KBM-7 (cell line): ENCODE data around the gene FCGR3B.
"Not testable (repeated sequence)": the region's sequence is repeated elsewhere in the genome, so short reads cannot be mapped to it uniquely, and the experiment has no call there.

ENCODE experiments used
- DNase-seq: peaks from one replicate; pipeline ENCODE4 v3.0.0-alpha.2; 2015
- in situ Hi-C: fragments of 300-500 bp; cut with MboI; formaldehyde crosslinking; loops from 2 replicates; pipeline ENCODE4 v1.14.3; 2020; ENCODE audit warnings: low sequenced_read_pairs, low pct_unique_long_range_greater_than_20kb, mixed read lengths

The FCGR3B gene

DNA sequence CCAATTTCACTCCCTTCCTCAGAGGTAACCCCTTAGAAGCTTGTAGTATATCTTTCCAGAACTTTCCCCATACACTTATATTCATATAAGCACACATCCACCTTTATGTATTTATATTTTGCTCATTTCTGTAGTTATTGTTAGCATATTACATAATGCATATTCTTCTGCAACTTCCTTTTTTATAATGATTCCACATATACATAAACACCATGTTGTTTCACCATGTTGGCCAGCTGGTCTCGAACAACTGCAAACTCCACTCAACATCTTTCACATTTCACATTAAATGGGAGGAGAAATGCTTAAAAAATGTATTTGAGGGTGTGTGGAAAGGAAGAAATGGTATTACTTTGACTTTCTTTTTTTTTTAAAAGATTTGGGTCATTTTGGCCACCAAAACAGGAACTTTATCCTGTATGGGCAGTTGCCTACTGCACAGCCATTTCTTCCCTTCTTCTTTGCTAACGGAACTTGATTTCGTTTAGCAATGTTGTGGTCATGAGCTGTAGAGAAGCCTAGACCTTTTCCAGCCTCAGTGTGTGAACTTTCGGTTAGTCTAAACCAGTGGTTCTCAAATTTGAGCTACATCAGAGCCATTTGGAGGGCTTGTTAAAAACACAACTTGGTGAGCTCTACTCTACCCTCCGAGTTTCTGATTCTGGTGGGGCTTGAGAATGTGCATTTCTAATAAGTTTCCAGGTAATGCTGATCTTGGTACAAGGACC lies 12.7 kb upstream of the FCGR3B start:
- DNase-seq, in situ Hi-C loops: not testable (repeated sequence)

DNA sequence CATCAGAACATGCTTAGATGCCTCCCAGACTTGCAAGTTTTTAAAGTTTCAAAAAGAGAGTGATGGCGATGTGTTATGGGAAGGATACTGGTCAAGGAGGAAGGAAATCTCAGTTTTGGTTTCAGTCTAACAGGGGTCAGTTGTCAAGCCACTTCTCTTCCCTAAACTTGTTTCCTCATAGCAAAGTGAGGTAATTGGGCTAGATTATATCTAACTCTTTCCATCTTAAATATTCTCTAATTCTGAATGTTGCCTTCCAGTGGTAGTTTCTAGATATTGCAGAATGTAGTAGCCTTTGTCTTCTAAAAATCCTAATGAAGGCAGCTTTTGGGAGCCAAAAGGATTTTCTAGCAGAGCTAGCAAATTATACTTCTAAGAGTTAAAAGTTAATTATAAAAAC lies 11.7 kb upstream of the FCGR3B start:
- in situ Hi-C loops, DNase-seq: not testable (repeated sequence)

DNA sequence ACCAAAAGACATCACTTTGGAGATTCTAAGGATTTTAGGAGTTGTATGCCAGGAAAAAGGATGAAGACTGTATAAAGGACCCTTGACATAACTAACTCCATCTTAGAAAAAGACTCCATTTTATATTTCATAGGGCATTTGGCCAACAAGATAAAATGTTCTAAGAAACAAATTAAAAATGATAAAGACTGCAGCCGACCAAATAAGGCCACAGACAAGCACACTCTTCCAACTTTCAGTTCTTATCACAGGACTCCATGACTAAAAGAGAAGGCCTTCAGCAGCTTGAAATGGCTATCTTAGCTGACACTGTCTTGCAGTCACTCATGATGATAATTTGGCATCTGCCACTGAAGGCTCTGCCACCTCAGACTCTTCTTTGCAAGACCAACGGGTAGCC lies 8.2 kb upstream of the FCGR3B start:
- in situ Hi-C loops, DNase-seq: not testable (repeated sequence)

DNA sequence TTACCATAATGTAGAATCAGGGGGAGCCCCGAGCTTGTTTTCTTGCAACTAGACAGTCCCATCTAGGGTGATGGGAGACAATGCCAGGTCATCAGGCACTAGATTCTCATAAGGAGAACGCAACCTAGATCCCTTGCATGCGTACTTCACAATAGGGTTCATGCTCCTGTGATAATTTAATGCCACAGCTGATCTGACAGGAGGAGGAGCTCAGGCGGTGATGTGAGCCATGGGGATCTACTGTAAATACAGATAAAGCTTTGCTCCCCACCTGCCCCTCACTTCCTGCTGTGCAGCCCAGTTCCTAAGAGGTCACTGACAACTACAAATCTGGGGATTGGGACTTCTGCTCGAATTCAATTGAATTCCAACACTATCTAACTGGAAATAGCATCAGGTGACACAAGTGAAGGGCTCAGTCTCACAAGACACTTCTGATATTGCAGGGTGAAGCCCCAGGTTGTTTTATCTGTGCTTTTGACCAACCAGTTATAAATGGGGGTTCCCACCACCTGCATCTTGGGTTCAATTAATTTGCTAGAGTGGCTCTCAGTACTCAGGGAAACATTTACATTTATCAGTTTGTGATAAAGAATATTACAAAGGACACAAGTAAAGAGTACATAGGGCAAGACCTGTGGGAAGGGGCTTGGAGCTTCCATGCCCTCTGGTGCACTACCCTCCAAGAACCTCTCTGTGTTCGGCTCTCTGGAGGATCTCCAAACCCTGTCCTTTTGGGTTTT lies 7.4 kb upstream of the FCGR3B start:
- DNase-seq: not testable (repeated sequence)

DNA sequence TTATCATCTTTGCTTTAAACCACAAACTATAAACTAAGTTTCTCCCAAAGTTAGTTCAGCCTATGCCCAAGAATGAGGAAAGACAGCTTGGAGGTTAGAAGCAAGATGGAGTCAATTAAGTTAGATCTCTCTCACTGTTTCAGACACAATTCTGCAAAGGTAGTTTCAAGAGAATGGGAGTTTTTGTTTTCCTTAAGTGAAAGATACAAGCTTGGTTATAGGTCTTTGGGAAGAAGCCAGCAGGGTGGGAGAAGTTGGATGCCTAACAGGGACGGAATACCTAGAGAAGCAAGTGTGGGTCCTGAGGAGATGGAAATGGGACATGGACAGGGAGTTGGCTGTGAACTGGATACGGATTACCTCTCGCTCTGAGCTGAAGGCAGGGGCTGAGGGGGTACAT lies 6.0 kb upstream of the FCGR3B start:
- in situ Hi-C loops, DNase-seq: not testable (repeated sequence)

More for the DNA sequence above, 7.4 kb upstream of the FCGR3B start:
- in situ Hi-C loops: not testable (repeated sequence)

DNA sequence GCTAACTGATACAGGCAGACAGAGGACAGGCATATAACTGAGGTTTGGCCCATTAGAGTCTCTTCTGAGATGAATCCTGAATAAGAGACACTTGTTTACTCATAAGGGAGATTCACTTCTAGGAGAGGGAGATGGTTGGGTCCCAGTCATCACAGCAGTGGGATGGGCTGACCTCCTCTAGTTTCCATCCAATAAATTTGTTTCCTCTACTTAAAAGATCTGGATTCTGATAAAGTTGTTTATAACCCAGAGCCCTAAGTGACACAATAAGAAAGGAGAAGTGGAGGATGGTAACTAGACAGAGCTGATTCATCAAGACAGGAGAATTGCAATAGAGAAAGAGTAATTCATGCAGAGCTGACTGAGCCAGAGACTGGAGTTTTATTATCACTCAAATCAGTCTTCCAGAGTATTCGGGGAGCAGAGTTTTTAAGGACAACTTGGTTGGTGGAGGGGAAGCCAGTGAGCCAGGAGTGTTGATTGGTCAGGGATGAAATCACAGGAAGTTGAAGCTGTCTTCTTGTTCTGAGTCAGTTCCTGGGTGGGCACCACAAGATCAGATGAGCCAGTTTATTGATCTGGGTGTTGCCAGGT lies 5.3 kb upstream of the FCGR3B start:
- peak; percentile 48 for DNase-seq
- in situ Hi-C loops: not testable (repeated sequence)

DNA sequence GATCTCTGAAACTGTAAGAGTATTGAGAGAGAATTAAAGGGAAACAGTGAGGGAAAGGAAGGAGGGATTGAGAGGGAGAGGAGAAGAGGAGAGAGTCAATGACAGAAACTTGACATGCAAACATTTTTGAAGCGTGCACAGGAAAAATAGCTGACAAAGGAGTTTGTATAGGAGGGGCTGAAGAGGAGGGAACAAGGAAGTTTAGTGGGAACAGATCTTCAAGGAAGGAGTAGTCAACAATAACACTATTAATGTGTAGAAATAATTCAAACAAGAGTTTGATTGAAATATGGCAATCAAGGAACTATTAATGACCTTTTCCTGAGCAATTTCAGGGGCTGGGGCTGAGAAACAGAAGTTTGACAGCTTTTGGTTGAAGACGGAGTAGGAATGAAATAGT lies 4.0 kb upstream of the FCGR3B start:
- DNase-seq, in situ Hi-C loops: not testable (repeated sequence)

DNA sequence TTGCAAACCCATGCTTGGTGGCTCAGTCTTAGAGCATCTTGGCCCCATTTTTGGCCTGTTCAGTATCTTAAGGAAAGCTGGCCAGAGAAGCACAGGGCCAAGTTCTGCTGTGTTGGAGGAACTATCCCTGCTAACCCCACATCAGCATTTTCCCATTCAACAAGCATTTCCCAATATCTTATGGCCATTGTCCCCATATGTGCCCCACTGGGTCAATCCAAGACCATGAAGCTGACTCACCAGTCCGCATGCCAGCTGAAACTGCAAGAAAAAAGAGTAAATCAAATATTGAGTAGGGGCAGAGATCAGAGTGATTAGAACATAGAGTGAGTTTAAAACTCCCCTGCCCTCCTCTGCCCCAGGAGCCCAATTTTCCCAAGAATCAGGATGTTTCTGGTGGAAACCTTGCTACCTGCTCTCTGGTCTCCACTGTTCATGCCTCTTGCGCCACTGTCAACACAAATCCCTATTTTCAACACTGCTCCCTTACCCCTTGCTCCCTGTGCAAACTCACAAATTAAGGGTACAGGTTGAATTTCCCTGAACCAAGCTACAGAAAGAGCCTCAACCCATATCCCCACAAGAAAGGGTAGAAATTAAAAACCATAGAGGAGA lies 741 bp downstream of the FCGR3B start:
- in situ Hi-C loops, DNase-seq: not testable (repeated sequence)

DNA sequence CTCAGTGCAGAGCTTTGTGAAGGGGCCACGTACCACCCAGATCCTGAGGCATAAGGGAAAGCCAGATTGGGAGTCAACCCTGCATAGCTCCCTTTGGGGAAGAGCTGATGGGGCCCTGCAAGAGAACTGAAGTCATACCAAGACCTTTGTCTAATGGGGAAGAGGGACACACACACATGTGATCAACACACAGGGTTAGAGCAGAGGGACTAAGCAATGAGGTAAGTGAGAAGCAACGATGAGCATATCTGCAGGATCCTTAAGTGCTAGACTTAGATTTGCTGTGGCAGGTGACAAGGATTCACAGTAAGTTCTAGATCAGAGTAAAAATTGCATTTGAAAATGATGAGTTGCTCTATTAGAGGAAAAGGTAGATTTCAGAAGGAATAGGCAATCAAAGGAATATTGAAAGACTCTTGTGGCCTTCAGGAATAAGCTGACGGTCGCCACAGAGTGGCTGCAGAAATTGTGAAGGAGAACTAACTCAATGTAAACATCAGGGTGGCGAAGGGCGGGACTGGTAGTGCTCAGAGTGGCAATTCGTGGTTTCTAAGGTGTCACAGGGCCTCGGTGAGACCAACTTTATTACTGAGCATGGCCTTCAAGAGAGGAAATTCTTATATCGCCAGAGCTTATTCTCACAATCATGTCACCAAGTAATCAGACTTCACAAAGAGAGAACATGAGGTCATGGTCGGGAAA lies 4.4 kb downstream of the FCGR3B start:
- DNase-seq, in situ Hi-C loops: not testable (repeated sequence)

DNA sequence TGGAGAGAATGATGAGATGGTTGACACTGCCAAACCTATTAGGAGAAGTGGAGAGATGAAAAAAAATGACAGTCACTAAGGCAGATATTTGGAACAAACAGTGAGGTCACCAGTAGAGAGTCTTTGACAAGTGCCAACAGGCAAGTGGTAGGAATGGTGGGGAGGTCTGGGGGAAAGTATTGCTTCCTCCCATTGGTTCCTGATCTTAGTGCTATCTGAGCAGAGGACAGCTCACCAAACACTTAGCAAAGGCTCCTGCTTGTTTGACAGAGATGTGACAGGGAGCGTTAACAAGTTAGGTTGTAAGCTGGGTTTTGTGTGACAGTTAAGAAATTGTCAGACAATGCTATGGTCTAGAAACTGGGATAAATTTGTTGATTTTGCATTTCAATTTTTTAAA lies 6.4 kb downstream of the FCGR3B start:
- in situ Hi-C loops, DNase-seq: not testable (repeated sequence)

DNA sequence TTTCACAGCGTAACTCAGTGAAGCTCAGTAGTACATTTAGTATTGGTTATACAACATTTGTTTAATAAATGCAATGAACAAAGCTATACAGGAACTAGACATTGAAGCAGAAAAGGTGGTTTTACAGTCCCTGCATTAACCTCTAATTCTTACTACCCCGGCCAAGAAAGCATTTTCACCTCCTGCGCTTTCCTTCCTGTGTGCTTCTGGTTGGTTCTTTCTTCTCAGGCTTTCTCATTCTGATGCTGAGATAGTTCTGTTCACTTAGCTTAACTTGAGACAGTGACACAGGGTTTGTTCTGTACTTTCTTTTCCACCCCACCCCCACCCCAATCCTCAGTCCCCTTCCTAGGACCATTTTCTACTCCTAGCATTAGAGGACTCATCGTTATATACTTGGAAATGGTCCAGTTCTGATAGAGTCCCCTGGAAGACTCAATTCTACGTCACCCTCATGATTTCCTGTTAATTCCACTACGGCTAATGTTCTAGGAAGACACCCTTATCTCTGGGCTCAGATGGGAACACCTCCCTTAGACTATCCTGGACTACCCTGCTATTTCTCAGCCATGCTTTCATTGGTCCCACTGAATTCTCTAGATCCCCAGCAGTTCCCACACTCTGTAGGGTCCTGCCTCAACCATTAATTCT lies 7.5 kb downstream of the FCGR3B start:
- in situ Hi-C loops, DNase-seq: not testable (repeated sequence)

DNA sequence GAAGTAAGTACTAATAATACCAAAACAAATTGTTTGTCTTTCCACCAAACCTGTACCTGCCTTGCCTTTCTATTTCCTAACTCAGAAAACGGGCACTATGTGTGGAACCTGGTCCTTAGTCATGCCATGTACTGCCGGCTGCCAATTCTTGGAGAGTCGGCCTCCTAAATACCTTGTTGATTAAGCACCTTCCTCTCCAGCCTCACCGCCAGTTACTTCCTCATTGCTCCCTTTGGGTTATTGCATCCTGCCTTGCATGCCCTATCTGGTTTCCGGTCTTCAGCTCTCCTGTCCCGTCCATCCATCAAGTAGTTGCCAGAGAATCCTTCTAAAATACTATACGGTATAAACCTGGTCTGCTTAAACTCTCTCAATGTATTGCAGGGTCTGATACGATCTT lies 8.9 kb downstream of the FCGR3B start:
- in situ Hi-C loops: not testable (repeated sequence)
- peak; percentile 61 for DNase-seq

DNA sequence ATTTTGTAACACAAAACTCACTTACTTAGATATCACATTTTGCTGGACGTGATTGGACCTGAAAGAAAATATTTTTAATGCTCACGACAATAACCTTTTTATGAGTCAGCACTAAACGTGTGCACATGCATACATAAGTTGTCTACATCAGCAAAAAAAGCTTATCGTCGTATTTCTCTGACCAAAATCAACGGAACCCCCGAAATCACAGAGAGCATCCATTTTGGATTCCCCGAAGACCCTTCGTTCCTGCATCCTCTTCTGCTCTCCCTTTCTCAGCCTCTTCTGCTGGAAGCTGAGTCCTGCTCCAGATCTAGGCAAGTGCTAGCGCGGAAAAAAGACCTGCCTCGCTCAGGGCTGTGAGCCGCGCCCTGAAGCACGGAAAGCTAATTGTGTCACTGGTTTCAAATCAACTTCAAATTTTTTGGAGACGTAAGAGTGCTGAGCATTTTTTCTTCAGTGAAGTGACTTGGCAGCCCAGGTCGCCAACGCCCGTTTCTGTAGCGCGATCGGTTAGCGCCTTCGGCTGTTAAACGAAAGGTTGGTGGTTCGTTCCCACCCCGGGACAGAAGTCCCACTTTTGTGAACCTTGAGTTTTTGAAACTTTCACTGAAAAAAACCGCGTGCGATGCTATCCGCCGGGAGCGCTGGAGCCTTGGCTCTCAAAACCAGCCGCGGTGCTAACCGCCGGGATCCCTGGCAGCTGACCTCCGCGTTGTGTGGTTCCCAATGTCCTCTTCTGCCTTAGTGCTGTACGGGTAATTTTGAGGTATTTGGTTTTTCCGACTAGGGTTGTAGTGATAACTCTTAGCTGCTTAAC lies 9.6 kb downstream of the FCGR3B start:
- peak; percentile 78 for DNase-seq
- in situ Hi-C loops: not testable (repeated sequence)

DNA sequence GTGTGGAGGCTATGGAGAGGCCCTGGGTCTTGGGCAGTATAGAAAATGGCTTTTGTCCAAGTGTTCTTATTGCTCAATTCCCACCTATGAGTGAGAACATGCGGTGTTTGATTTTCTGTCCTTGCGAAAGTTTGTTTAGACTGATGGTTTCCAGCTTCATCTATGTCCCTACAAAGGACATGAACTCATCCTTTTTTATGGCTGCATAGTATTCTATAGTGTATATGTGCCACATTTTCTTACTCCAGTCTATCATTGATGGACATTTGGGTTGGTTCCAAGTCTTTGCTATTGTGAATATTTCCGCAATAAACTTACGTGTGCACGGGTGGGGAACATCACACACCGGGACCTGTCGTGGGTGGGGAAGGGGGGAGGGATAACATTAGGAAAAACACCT lies 10.6 kb downstream of the FCGR3B start:
- in situ Hi-C loops: not testable (repeated sequence)

DNA sequence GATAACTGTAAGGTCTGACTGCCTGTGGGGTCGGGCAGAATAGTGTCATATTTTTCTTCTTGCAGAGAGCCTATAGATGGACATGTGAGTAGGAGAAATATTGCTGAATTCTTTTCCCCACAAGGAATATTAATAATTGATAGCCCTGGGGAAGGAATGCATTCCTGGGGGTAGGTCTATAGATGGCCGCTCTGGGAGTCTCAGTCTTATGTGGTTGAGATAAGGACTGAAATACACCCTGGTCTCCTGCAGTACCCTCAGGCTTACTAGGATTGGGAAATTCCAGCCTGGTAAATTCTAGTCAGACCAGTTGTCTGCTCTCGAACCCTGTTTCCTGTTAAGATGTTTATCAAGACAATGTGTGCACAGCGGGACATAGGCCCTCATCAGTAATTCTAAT lies 12.5 kb downstream of the FCGR3B start:
- in situ Hi-C loops, DNase-seq: not testable (repeated sequence)

More for the DNA sequence above, 10.6 kb downstream of the FCGR3B start:
- not testable (repeated sequence) for DNase-seq

DNA sequence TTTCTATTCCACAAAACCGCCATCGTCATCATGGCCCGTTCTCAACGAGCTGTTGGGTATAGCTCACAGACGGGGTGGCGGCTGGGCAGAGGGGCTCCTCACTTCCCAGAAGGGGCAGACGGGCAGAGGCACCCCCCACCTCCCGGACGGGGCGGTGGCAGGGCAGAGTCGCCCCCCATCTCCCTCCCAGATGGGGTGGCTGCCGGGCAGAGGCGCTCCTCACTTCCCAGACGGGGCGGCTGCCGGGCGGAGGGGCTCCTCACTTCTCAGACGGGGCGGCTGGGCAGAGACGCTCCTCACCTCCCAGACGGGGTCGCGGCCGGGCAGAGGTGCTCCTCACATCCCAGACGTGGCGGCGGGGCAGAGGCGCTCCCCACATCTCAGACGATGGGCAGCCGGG lies 14.6 kb downstream of the FCGR3B start:
- DNase-seq, in situ Hi-C loops: not testable (repeated sequence)

DNA sequence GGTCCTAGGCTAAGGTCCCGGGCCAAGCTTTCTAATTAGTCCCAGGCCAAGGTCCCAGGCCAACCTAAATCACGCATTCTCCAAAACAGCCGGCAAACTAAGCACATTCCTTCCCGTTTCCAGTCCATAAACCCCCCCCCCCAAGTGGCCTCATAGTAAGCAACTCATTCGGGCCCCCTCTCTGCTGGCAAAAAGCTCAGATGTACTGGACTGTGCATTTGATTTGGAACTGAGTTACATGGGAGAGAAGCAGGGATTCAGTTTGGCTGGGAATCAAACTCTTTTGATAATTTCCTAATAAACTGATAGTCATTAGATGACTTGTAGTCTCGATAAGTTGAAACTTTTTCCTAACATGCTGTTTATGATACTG lies 17.8 kb downstream of the FCGR3B start:
- DNase-seq, in situ Hi-C loops: not testable (repeated sequence)
